GM12878 (cell line): ENCODE data around the gene SH2D3A. TPM values are rescaled to one million over a fixed set of nuclear protein-coding genes. Genes with fewer than 3 reads are reported as not detected.

Source experiments
- ATAC-seq: fragments of 200-7000 bp; cut with Tn5 transposase; 3 replicates; pipeline ENCODE4 v1.9.1; 2020; ENCODE audit warnings: mild to moderate bottlenecking, moderate library complexity
- BruUV-seq: library from RNA; stranded (reverse); fragments of 400-500 nt; replicated peaks from 2 replicates; lab custom pipeline; 2021; lab: Mats Ljungman, UMichigan
- CTCF ChIA-PET: fragments of 300-600 bp; sonication (Branson Sonifier 250); formaldehyde crosslinking; extraction: SDS; loops from one replicate; lab custom pipeline; 2021; ENCODE audit warnings: inconsistent platforms; lab: Yijun Ruan, JAX
- POLR2A ChIA-PET: fragments of 350-600 bp; formaldehyde crosslinking; extraction: SDS; loops from one replicate; lab custom pipeline; 2021; ENCODE audit warnings: inconsistent platforms; lab: Charles Lee
- RAD21 ChIA-PET: fragments of 300-600 bp; sonication (Branson Sonifier 250); formaldehyde crosslinking; loops from one replicate; lab custom pipeline; 2023; ENCODE audit warnings: antibody characterized with exemption; ENCODE audit not compliant: unreplicated experiment; lab: Charles Lee
- SMC1A ChIA-PET: fragments of 300-600 bp; sonication (Branson Sonifier 250); formaldehyde crosslinking; loops from one replicate; lab custom pipeline; 2023; ENCODE audit not compliant: unreplicated experiment, uncharacterized antibody; lab: Charles Lee
- DNase-seq: peaks from one replicate; pipeline ENCODE4 v3.0.0-alpha.2; 2011; ENCODE audit warnings: low read depth, low spot score
- FAIRE-seq: peaks from 3 replicates; lab custom pipeline; 2011; peaks lifted over from hg19 to GRCh38; lab: Jason Lieb, UNC
- H2AFZ ChIP-seq: 2 replicates; pipeline ENCODE4 v1.6.0; 2011; ENCODE audit warnings: low read depth, low read length, control low read depth; ENCODE audit not compliant: control insufficient read depth
- H3K27ac ChIP-seq: 2 replicates; pipeline ENCODE4 v1.5.1; 2011; ENCODE audit warnings: control low read depth; ENCODE audit not compliant: control insufficient read depth, insufficient read depth
- H3K27me3 ChIP-seq, 2 experiments: replicated peaks in 1 of 2; 2 replicates each; pipeline versions ENCODE4 v1.6.0 to v1.6.1; 2011; ENCODE audit warnings: low read length in 1 of 2; ENCODE audit not compliant: control insufficient read depth in 2 of 2, insufficient read depth in 2 of 2
- H3K36me3 ChIP-seq, 2 experiments: 2 replicates each; pipeline ENCODE4 v1.5.1; 2011; ENCODE audit warnings: low read length in 1 of 2; ENCODE audit not compliant: control insufficient read depth in 2 of 2, insufficient read depth in 2 of 2
- H3K4me1 ChIP-seq: 2 replicates; pipeline ENCODE4 v1.6.1; 2011; ENCODE audit warnings: mild to moderate bottlenecking, low read length, moderate library complexity, mixed read lengths; ENCODE audit not compliant: control insufficient read depth, insufficient read depth
- H3K4me2 ChIP-seq: 2 replicates; pipeline ENCODE4 v1.6.0; 2011; ENCODE audit warnings: control low read depth; ENCODE audit not compliant: control insufficient read depth, insufficient read depth
- H3K4me3 ChIP-seq: fragments of 200-600 bp; sonication (generic); 2 replicates; pipeline ENCODE4 v1.5.1; 2016
- H3K79me2 ChIP-seq: 2 replicates; pipeline ENCODE4 v1.6.0; 2011; ENCODE audit warnings: low read length; ENCODE audit not compliant: control insufficient read depth, insufficient read depth
- H3K9ac ChIP-seq: 2 replicates; pipeline ENCODE4 v1.8.0; 2011; ENCODE audit warnings: low read length, control low read depth, mixed read lengths; ENCODE audit not compliant: control insufficient read depth, insufficient read depth
- H3K9me3 ChIP-seq: replicated peaks from 3 replicates; pipeline ENCODE4 v1.5.1; 2011; ENCODE audit warnings: mild to moderate bottlenecking, low read length; ENCODE audit not compliant: control insufficient read depth, insufficient read depth
- H4K20me1 ChIP-seq: 2 replicates; pipeline ENCODE4 v1.6.0; 2011; ENCODE audit not compliant: control insufficient read depth, insufficient read depth
- BACH1 ChIP-seq: fragments of 450-650 bp; IDR thresholded peaks from 2 replicates; pipeline ENCODE4 v1.6.1; 2017; ENCODE audit warnings: mild to moderate bottlenecking, borderline replicate concordance
- EED ChIP-seq: sonication (generic); IDR thresholded peaks from 2 replicates; pipeline ENCODE4 v1.6.1; 2016; ENCODE audit warnings: antibody characterized with exemption, low read depth
- ETV6 ChIP-seq, 2 experiments: fragments of 450-650 bp in 1 of 2; IDR thresholded peaks in 1 of 2; conservative IDR thresholded peaks in 1 of 2; 2 replicates each; pipeline ENCODE4 v1.6.1; 2014; ENCODE audit warnings: antibody characterized with exemption in 1 of 2, borderline replicate concordance in 1 of 2, low read depth in 1 of 2, mild to moderate bottlenecking in 1 of 2, moderate library complexity in 1 of 2
- FOS ChIP-seq: IDR thresholded peaks from 3 replicates; pipeline ENCODE4 v1.6.1; 2011; ENCODE audit warnings: borderline replicate concordance; ENCODE audit not compliant: insufficient read length; ENCODE audit errors: extremely low read depth
- FOXK2 ChIP-seq: fragments of 450-650 bp; IDR thresholded peaks from 2 replicates; pipeline ENCODE4 v1.6.1; 2017; ENCODE audit warnings: mild to moderate bottlenecking, moderate library complexity
- GATAD2B ChIP-seq: fragments of 450-650 bp; conservative IDR thresholded peaks from 2 replicates; pipeline ENCODE4 v1.6.1; 2017; ENCODE audit warnings: low read depth, mild to moderate bottlenecking, moderate library complexity
- IKZF1 ChIP-seq: fragments of 450-650 bp; conservative IDR thresholded peaks from 2 replicates; pipeline ENCODE4 v1.6.1; 2017; ENCODE audit warnings: antibody characterized with exemption, mild to moderate bottlenecking
- JUNB ChIP-seq: IDR thresholded peaks from 2 replicates; pipeline ENCODE4 v1.6.1; 2016; ENCODE audit warnings: antibody characterized with exemption, mild to moderate bottlenecking
- MEF2B ChIP-seq: fragments of 450-650 bp; IDR thresholded peaks from 2 replicates; pipeline ENCODE4 v1.6.1; 2018; ENCODE audit warnings: mild to moderate bottlenecking, moderate library complexity; ENCODE audit not compliant: partially characterized antibody, poor library complexity, severe bottlenecking
- MXI1 ChIP-seq: fragments of 150-350 bp; IDR thresholded peaks from 2 replicates; pipeline ENCODE4 v1.6.1; 2011; ENCODE audit warnings: low read depth, mild to moderate bottlenecking, inconsistent platforms, low read length, improper control_type of control experiment
- NR2C1 ChIP-seq: fragments of 450-650 bp; IDR thresholded peaks from 2 replicates; pipeline ENCODE4 v1.6.1; 2017; ENCODE audit warnings: antibody characterized with exemption, mild to moderate bottlenecking, moderate library complexity
- RB1 ChIP-seq: fragments of 450-650 bp; formaldehyde crosslinking; IDR thresholded peaks from 2 replicates; pipeline ENCODE4 v1.6.1; 2017; ENCODE audit warnings: mild to moderate bottlenecking, borderline replicate concordance
- SMARCA5 ChIP-seq: fragments of 450-650 bp; IDR thresholded peaks from 2 replicates; pipeline ENCODE4 v1.6.1; 2017; ENCODE audit warnings: mild to moderate bottlenecking
- SPI1 ChIP-seq: IDR thresholded peaks from 2 replicates; pipeline ENCODE4 v1.6.1; 2011; ENCODE audit warnings: low read depth, mild to moderate bottlenecking, low read length, moderate library complexity, borderline replicate concordance; ENCODE audit not compliant: insufficient read depth
- TCF12 ChIP-seq: IDR thresholded peaks from 2 replicates; pipeline ENCODE4 v1.6.1; 2011; ENCODE audit warnings: low read depth, mild to moderate bottlenecking, low read length
- ZNF217 ChIP-seq: fragments of 450-650 bp; IDR thresholded peaks from 2 replicates; pipeline ENCODE4 v1.6.1; 2017; ENCODE audit warnings: antibody characterized with exemption, mild to moderate bottlenecking
- WGBS: methylation state at CpG from one replicate; pipeline ENCODE4 v1.1.6; 2016; ENCODE audit warnings: low lambda C conversion rate; ENCODE audit not compliant: insufficient replicate concordance, insufficient coverage; ENCODE audit errors: missing lambda C conversion rate; 5-methylcytosine and 5-hydroxymethylcytosine counted together
- in situ Hi-C: fragments of 300-500 bp; cut with MboI; formaldehyde crosslinking; loops from 9 replicates; pipeline ENCODE4 v1.14.3; 2018; ENCODE audit warnings: mixed read lengths
- intact Hi-C: fragments of 100-400 bp; cut with micrococcal nuclease; formaldehyde crosslinking; loops from one replicate; pipeline ENCODE4 v1.14.2; 2022; ENCODE audit not compliant: unreplicated experiment
- polyA plus RNA-seq, 11 experiments: library from polyadenylated mRNA; depleted of rRNA in 4 of 11; unstranded in 6 of 11; stranded (reverse) in 5 of 11; fragments of >200 nt; fragmentation: Nextera tagmentation in 4 of 11; fragmentation: Illumina TruSeq in 1 of 11; extraction: Ambion mirVana in 4 of 11; extraction: Trizol in 1 of 11; gene quantifications; 1 replicate in 1 of 11; 2 replicates in 10 of 11; pipeline versions ENCODE4 v1.2.1 to v1.2.3, GENCODE V29; 2011 to 2016; ENCODE audit warnings: inconsistent platforms in 2 of 11, missing spikeins in 2 of 11, low read depth in 1 of 11
- total RNA-seq, 4 experiments: library from RNA; depleted of rRNA in 3 of 4; stranded (reverse); fragments of >200 nt in 3 of 4; fragmentation: Illumina TruSeq in 1 of 4; extraction: Trizol in 1 of 4; gene quantifications; 2 replicates each; pipeline versions ENCODE4 v1.2.1 to v1.2.3, GENCODE V29; 2013 to 2021
- TF ChIP-seq, protein P1 (sequence below): fragments of 450-650 bp; formaldehyde crosslinking; IDR thresholded peaks from 2 replicates; pipeline ENCODE4 v1.4.0; 2022; ENCODE audit warnings: mild to moderate bottlenecking, moderate library complexity

Gene SH2D3A
- total and polyA plus RNA-seq, 10 of the 15 experiments (the other 5 are each of a cell fraction or from before 2014, with no cell fraction given): 0.77 to 24.4 (median 9.5) TPM

GRCh38 chr19:6743714-6744380 lies 23.4 kb downstream of the SH2D3A start:
- FAIRE-seq: no peak
- ChIA-PET CTCF (interaction anchor here (0.6 to 1.3 kb wide), 3 partner anchors 11 to 421 kb away, joined by 3 to 4 read pairs (median 3); no protein-coding TSS in a partner anchor), POLR2A (interaction anchor here (0.6 to 0.9 kb wide), 2 partner anchors 56 to 301 kb away, joined by 4 to 5 read pairs; no protein-coding TSS in a partner anchor), RAD21 (interaction anchor here (1.6 kb wide), 1 partner anchor 29 kb away, joined by 4 read pairs; the partner anchor contains the start of gene VAV1), SMC1A (interaction anchor here (1.0 kb wide), 1 partner anchor 233 kb away, joined by 3 read pairs; no protein-coding TSS in a partner anchor)
- H2AFZ ChIP-seq: no peak overlapping the region
- no peak overlapping the region for H3K4me2 ChIP-seq
- DNase-seq: no peak
- no TSS peak for BruUV-seq
- intact Hi-C loops: no loop called here
- no peaks in the 10 kb centered on the region for H3K9me3 ChIP-seq
- no peak overlapping the region for H3K9ac ChIP-seq
- no peak for TF ChIP-seq SMARCA5
- TF ChIP-seq ZNF217: no peak
- no peak for TF ChIP-seq ETV6 (conservative IDR thresholded peaks at IDR 0.05 in 1 of 2, IDR thresholded peaks at IDR 0.05 in 1 of 2; ENCODE audit: borderline replicate concordance in 1 of 2, low read depth in 1 of 2)
- TF ChIP-seq IKZF1: no peak
- TF ChIP-seq FOXK2: no peak
- TF ChIP-seq EED: no peak
- TF ChIP-seq MEF2B: no peak
- no peak for TF ChIP-seq GATAD2B
- no peak for TF ChIP-seq MXI1
- no peak for TF ChIP-seq JUNB
- TF ChIP-seq TCF12: no peak
- no peak for TF ChIP-seq RB1
- TF ChIP-seq SPI1: no peak
- no peak for TF ChIP-seq FOS
- no peak for TF ChIP-seq NR2C1
- TF ChIP-seq, protein P1, sequence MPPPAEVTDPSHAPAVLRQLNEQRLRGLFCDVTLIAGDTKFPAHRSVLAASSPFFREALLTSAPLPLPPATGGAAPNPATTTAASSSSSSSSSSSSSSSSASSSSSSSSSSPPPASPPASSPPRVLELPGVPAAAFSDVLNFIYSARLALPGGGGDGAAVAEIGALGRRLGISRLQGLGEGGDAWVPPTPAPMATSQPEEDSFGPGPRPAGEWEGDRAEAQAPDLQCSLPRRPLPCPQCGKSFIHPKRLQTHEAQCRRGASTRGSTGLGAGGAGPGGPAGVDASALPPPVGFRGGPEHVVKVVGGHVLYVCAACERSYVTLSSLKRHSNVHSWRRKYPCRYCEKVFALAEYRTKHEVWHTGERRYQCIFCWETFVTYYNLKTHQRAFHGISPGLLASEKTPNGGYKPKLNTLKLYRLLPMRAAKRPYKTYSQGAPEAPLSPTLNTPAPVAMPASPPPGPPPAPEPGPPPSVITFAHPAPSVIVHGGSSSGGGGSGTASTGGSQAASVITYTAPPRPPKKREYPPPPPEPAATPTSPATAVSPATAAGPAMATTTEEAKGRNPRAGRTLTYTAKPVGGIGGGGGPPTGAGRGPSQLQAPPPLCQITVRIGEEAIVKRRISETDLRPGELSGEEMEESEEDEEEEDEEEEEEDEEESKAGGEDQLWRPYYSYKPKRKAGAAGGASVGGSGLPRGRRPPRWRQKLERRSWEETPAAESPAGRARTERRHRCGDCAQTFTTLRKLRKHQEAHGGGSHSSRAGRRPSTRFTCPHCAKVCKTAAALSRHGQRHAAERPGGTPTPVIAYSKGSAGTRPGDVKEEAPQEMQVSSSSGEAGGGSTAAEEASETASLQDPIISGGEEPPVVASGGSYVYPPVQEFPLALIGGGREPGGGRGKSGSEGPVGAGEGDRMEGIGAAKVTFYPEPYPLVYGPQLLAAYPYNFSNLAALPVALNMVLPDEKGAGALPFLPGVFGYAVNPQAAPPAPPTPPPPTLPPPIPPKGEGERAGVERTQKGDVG: no peak
- no peak for TF ChIP-seq BACH1
- WGBS: 90% methylated on average over 15 of the region's 15 CpGs
- peaks cover 9 to 14% of the 10 kb centered on the region in 2 experiments; a peak in 3 of 4 replicates for H3K36me3 ChIP-seq
- in situ Hi-C loops: no loop called here
- H3K79me2 ChIP-seq: peaks cover 22% of the 10 kb centered on the region
- H4K20me1 ChIP-seq: no peaks in the 10 kb centered on the region
- peaks cover 9% of the 10 kb centered on the region for H3K4me1 ChIP-seq
- H3K27ac ChIP-seq: no peak overlapping the region
- H3K27me3 ChIP-seq: no peaks in the 10 kb centered on the region
- ATAC-seq: no peak
- H3K4me3 ChIP-seq: no peak overlapping the region
